NCI-H1694 treated with DMSO at 0.1 percent for 48 hours (cell line): ENCODE results near the gene LCORL.
"Not testable (repeated sequence)": the region's sequence is repeated elsewhere in the genome, so short reads cannot be mapped to it uniquely, and the experiment has no call there.

ENCODE experiments used
- DNase-seq: peaks from one replicate; lab custom pipeline; 2025; lab: John Stamatoyannopoulos, UW

Gene LCORL

GRCh38 chr4:17851959-17852358 lies 169.6 kb downstream of the LCORL start:
- no peak for DNase-seq

- not testable (repeated sequence) for DNase-seq
These were observed 171.3 kb downstream of the LCORL start for GRCh38 chr4:17850295-17850694.

- DNase-seq: no peak
These were observed 175.3 kb downstream of the LCORL start for GRCh38 chr4:17846266-17846665.

- no peak for DNase-seq
These were observed 197.5 kb downstream of the LCORL start for GRCh38 chr4:17823871-17824669.

GRCh38 chr4:17817027-17817426 lies 204.5 kb downstream of the LCORL start:
- DNase-seq: peak; percentile 54

- no peak for DNase-seq
These were observed 205.4 kb downstream of the LCORL start for GRCh38 chr4:17816142-17816541.

GRCh38 chr4:17814140-17814539 lies 207.4 kb downstream of the LCORL start:
- no peak for DNase-seq

- no peak for DNase-seq
These were observed 208.8 kb downstream of the LCORL start for GRCh38 chr4:17812801-17813200.

GRCh38 chr4:17812125-17812524 lies 209.4 kb downstream of the LCORL start:
- DNase-seq: no peak

GRCh38 chr4:17811078-17811603 lies 210.4 kb downstream of the LCORL start:
- DNase-seq: no peak

- peak; percentile 97 for DNase-seq
These were observed 211.1 kb downstream of the LCORL start, which contains the start of the genes DCAF16 and NCAPG for GRCh38 chr4:17810260-17811077. TSS of gene DCAF16 (minus strand) at chr4:17810757. CDS start at chr4:17804141, 6,616 bp downstream. TSS of gene NCAPG (plus strand) at chr4:17810979. CDS start at chr4:17811078, 99 bp downstream.

GRCh38 chr4:17809667-17810066 lies 211.9 kb downstream of the LCORL start:
- no peak for DNase-seq

GRCh38 chr4:17807446-17807845 lies 214.1 kb downstream of the LCORL start:
- no peak for DNase-seq

GRCh38 chr4:17805580-17806155 lies 215.9 kb downstream of the LCORL start:
- DNase-seq: no peak

GRCh38 chr4:17797808-17798207 lies 223.7 kb downstream of the LCORL start:
- DNase-seq: no peak

- no peak for DNase-seq
These were observed 226.8 kb downstream of the LCORL start for GRCh38 chr4:17794730-17795129.
